IMR-90 (cell line): Measurements from ENCODE around the gene ISM1.

ENCODE experiments used
- BHLHE40 ChIP-seq: fragments of 150-350 bp; IDR thresholded peaks from 2 replicates; pipeline ENCODE4 v1.6.1; 2016; ENCODE audit warnings: mild to moderate bottlenecking, low read depth, low read length
- FOS ChIP-seq: fragments of 150-350 bp; IDR thresholded peaks from 2 replicates; pipeline ENCODE4 v1.6.1; 2016; ENCODE audit warnings: low read depth, low read length
- MAFK ChIP-seq: IDR thresholded peaks from 2 replicates; pipeline ENCODE4 v1.6.1; 2012; ENCODE audit warnings: low read depth, low read length, improper control_type of control experiment
- MXI1 ChIP-seq: IDR thresholded peaks from 2 replicates; pipeline ENCODE4 v1.6.1; 2012; ENCODE audit warnings: low read depth, mild to moderate bottlenecking, low read length, moderate library complexity, borderline replicate concordance
- POLR2A ChIP-seq: IDR thresholded peaks from 2 replicates; pipeline ENCODE4 v1.6.1; 2012; ENCODE audit warnings: mild to moderate bottlenecking, low read depth, low read length
- RAD21 ChIP-seq: IDR thresholded peaks from 2 replicates; pipeline ENCODE4 v1.6.1; 2012; ENCODE audit warnings: low read length, improper control_type of control experiment
- RCOR1 ChIP-seq: IDR thresholded peaks from 2 replicates; pipeline ENCODE4 v1.6.1; 2012; ENCODE audit warnings: mild to moderate bottlenecking, low read length, improper control_type of control experiment; ENCODE audit not compliant: insufficient replicate concordance
- SMC3 ChIP-seq: fragments of 150-350 bp; IDR thresholded peaks from 2 replicates; pipeline ENCODE4 v1.6.1; 2016; ENCODE audit warnings: low read depth, mild to moderate bottlenecking, antibody characterized with exemption, low read length, moderate library complexity
- TF ChIP-seq, protein P1 (sequence below): conservative IDR thresholded peaks from 2 replicates; pipeline ENCODE4 v1.5.1; 2012; ENCODE audit warnings: mild to moderate bottlenecking, low read depth, low read length, improper control_type of control experiment
- TF ChIP-seq, protein P2 (sequence below): fragments of 150-350 bp; IDR thresholded peaks from 2 replicates; pipeline ENCODE4 v1.6.1; 2017; ENCODE audit warnings: mild to moderate bottlenecking, antibody characterized with exemption, low read length, low read depth

GRCh38 chr20:13338999-13339411 lies 117.9 kb downstream of the ISM1 start:
- TF ChIP-seq POLR2A (no peak), MXI1 (no peak), FOS (no peak), BHLHE40 (no peak), RCOR1 (no peak), SMC3 (no peak), MAFK (no peak), RAD21 (no peak)
- TF ChIP-seq, protein P1, sequence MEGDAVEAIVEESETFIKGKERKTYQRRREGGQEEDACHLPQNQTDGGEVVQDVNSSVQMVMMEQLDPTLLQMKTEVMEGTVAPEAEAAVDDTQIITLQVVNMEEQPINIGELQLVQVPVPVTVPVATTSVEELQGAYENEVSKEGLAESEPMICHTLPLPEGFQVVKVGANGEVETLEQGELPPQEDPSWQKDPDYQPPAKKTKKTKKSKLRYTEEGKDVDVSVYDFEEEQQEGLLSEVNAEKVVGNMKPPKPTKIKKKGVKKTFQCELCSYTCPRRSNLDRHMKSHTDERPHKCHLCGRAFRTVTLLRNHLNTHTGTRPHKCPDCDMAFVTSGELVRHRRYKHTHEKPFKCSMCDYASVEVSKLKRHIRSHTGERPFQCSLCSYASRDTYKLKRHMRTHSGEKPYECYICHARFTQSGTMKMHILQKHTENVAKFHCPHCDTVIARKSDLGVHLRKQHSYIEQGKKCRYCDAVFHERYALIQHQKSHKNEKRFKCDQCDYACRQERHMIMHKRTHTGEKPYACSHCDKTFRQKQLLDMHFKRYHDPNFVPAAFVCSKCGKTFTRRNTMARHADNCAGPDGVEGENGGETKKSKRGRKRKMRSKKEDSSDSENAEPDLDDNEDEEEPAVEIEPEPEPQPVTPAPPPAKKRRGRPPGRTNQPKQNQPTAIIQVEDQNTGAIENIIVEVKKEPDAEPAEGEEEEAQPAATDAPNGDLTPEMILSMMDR: no peak
- TF ChIP-seq, protein P2, sequence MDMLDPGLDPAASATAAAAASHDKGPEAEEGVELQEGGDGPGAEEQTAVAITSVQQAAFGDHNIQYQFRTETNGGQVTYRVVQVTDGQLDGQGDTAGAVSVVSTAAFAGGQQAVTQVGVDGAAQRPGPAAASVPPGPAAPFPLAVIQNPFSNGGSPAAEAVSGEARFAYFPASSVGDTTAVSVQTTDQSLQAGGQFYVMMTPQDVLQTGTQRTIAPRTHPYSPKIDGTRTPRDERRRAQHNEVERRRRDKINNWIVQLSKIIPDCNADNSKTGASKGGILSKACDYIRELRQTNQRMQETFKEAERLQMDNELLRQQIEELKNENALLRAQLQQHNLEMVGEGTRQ: no peak
